Stomach (tissue), 4 donors: Measurements from ENCODE around the gene MEA1.

Experiments
- EP300 ChIP-seq: sonication (generic); formaldehyde crosslinking; IDR thresholded peaks from one replicate; pipeline ENCODE4 v1.6.1; 2017; ENCODE audit warnings: antibody characterized with exemption
- POLR2A ChIP-seq, 4 donors: fragments of 450-650 bp; IDR thresholded peaks; one replicate each; pipeline ENCODE4 v1.6.1; 2016; ENCODE audit warnings: antibody characterized with exemption in 4 of 4, control low read depth in 2 of 4, mild to moderate bottlenecking in 1 of 4, moderate library complexity in 1 of 4
- POLR2AphosphoS5 ChIP-seq, 3 donors: sonication (generic); formaldehyde crosslinking; IDR thresholded peaks; one replicate each; pipeline ENCODE4 v1.6.1; 2016; ENCODE audit warnings: antibody characterized with exemption in 3 of 3
- TF ChIP-seq, protein P1 (sequence below), 7 experiments: fragments of 450-650 bp in 4 of 7; fragments of 200-600 bp in 3 of 7; sonication (generic) in 3 of 7; IDR thresholded peaks; one replicate each; pipeline ENCODE4 v1.5.1; 2016 to 2019; ENCODE audit warnings: antibody characterized with exemption in 7 of 7, control low read depth in 2 of 7, mild to moderate bottlenecking in 1 of 7

DNA sequence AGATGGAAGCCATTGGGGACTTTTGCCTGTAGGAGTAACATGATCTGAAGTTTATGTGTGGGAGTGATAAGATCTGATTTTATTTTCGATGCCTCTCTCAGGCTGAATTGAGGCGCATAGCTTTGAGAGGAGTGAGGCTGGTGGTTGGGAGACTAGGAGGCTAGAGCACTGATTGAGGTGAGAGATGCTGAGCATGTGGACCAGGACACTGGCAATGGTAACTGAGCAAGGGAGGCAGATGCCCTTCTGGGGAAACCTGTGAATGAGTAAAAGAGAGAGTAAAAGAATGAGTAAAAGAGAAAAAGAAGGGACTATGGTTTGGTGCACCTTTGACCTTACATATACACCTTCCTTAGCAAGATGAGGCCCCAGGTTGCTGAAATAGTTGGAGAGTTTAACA is 10.7 kb upstream of the MEA1 start:
- TF ChIP-seq, protein P1, sequence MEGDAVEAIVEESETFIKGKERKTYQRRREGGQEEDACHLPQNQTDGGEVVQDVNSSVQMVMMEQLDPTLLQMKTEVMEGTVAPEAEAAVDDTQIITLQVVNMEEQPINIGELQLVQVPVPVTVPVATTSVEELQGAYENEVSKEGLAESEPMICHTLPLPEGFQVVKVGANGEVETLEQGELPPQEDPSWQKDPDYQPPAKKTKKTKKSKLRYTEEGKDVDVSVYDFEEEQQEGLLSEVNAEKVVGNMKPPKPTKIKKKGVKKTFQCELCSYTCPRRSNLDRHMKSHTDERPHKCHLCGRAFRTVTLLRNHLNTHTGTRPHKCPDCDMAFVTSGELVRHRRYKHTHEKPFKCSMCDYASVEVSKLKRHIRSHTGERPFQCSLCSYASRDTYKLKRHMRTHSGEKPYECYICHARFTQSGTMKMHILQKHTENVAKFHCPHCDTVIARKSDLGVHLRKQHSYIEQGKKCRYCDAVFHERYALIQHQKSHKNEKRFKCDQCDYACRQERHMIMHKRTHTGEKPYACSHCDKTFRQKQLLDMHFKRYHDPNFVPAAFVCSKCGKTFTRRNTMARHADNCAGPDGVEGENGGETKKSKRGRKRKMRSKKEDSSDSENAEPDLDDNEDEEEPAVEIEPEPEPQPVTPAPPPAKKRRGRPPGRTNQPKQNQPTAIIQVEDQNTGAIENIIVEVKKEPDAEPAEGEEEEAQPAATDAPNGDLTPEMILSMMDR (IDR thresholded peaks at IDR 0.05): no peak
- no peak for TF ChIP-seq POLR2A (IDR thresholded peaks at IDR 0.05)
- TF ChIP-seq POLR2AphosphoS5 (IDR thresholded peaks at IDR 0.05): no peak
- TF ChIP-seq EP300: no peak
